Cerebellar cortex (tissue), 1 donor: ENCODE results near the gene C16orf86.
"Not testable (repeated sequence)": the region's sequence is repeated elsewhere in the genome, so short reads cannot be mapped to it uniquely, and the experiment has no call there.

Experiments
- DNase-seq: peaks from one replicate; pipeline ENCODE4 v3.0.0-alpha.2; 2015; ENCODE audit warnings: low spot score

Gene C16orf86

DNA sequence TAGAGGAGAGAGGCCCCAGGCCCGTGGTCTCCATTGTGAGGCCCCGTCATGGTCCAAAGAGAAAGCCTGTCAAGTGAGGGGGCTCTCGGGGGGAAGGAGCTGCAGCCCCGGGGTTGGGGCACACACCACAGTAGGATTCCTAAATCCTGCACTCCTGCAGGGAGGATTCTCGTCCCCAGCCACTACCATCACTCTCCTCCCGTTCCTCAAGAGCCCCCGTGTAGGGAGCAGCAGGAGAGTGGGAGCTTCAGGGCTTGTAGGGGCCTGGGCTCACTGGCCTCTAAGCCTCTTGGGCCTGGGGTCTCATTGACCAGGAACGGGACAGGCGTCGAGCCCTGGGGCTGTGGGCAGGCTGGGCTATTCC lies 821 bp downstream of the C16orf86 start:
- no peak for DNase-seq

DNA sequence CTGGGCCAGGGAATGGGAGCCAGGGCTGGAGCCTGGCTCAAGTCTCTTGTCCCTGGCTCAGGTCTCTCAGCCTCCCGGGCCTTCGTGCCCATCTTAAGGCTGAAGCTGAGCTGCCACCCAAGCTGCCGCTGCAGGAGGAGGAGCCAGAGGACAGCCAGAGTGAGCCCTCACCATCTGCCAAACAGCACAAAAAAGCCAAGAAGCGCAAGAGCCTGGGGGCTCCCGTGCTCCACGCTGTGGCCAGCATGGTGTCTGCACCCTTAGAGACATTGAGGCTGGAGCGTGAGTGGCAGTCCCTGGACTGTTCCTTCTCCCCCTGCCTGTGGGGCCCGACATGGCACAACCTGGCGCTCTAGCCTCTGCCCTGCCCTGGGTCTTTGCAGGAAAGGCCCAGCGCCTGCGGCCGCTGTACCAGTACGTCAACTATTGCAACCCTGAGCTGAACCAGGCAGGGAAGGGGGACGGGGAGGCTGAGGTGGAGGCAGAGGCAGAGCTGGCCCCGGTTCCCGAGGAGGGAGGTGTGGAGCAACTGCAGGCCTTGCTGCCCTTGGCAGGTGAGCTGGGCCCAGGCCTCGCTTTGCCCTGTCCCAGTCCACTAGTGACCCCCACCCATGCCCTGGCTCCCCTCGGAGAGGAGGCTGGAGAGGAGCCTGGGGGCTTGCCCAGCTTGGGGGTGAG lies 1.3 kb downstream of the C16orf86 start:
- peak; percentile 86 for DNase-seq

- DNase-seq: no peak
Measured at GRCh38 chr16:67668495-67669157, 2.0 kb downstream of the C16orf86 start.

DNA sequence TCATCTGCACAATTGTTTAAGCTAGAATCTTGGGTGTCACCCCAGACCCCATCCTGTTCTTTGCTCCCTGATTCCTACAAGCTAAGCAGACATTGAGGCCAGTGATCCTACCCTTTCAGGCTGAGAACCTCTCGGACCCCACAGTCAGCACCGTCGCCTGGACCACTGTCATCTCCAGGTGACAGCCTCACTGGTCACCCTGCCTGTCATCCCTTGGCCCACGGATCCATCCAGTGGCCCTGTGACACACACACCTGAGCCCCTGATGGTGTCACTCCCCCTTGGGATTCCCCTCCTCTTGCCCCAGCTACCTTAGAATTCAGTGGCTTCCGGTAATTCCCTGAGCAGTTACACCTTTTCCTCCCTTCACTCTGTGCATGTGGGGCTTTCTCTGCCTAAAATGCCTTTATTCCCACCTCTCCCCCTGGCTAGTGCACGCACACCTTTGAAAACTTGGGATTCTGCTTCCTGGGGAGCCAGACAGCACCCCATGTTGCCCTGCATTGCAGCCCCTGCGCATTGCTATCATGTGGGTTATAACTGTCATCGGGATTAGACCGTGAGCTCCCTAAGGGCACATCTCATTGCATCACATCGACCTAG lies 3.0 kb downstream of the C16orf86 start:
- DNase-seq: no peak

DNA sequence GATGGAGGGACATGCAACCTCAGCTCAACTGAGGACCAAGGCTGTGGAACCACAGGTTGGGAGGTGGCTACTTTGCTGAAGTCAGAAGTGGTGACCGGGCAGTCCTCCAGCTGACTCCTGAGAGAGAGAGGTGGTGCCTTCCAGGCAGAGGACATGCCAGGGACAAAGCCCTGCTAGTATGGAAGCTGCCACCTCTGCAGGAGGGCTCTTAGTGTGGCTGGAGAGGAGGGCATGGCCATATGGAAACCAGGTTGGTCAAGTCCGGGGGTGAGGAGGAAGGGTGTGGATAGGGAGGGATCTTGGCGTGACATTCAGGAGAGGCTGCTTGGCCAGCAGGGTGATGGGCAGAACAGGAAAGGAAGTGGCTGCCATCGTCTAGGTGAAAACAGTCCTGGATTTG lies 5.7 kb downstream of the C16orf86 start:
- DNase-seq: peak; percentile 98

DNA sequence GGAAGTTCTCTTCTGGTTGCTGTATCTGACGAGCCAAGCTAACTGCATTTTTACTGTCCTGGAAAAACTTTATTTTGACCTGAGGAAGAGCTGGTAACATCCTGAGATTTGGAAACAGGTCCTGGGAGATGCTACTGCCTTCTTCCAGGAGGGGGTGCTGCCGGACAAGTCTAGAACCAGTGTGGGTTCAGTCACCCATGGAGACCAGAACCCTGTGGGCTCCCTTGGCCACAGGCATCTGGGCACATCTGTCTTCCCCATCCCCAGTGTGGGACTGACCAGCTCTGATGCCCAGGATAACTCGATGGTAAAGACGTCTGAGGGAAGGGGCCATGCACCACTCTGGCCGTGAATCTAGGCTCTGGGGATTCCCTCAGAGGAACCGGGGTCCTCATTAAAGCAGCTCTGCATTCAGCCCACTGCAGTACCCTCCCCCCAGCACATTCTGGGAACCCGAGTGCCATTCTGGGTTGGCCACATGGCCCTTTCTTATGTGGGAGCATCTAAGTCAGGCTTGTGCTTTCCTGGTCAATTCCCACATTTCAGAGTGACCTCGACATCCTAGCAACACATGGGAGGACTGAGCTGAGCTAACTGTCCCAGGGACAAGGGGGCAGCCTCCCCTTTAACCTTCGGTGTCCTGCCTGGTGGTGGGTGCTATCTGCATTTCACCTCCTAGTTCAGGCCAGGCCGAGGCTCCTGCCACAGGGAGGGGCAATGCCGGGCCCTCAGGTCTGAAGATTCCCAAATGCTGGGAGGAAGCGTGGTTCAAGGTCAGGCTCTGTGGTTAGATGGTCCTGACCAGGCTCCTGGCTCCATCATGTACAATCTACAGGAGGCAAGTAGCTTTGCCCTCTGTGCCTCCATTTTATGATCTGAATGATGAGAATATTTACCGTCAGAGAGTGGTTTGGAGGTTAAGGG lies 6.4 kb downstream of the C16orf86 start:
- peak; percentile 89 for DNase-seq

GRCh38 chr16:67673712-67674580 lies 7.3 kb downstream of the C16orf86 start:
- DNase-seq: peak; percentile 73

GRCh38 chr16:67674851-67675578 lies 8.4 kb downstream of the C16orf86 start:
- no peak for DNase-seq

DNA sequence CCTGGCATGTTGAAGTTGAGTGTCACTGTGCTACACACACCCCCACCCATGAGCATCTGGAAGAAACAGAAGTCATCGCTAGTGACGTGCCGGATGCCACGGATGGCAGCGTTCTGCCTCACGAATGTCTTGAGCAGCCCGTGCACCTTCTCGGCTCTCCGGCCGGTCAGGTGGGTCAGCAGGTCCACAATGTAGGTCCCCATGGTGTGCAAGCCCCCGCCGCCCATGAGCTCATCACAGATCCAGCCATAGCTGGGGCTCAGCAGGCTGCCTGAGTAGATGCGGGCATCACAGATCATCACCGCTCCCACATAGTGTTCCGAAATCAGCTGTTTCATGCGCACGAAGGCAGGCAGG lies 8.9 kb downstream of the C16orf86 start:
- no peak for DNase-seq

DNA sequence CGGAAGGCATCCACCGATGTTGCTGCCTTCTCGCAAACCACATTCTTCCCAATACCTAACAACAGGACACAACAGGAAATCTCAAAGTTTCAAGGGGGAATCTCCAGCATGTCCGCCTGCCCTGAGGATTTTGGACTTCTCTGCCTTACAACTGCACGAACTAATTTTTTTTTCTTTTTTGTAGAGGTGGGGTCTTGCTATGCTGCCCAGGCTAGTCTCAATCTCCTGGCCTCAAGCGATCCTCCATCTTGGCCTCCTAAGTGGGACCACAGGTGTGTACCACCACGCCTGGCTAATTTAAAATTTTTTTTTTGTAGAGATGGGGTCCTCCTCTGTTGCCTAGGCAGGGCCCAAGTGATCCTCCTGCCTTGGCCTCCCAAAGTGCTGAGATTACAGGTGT lies 9.4 kb downstream of the C16orf86 start:
- no peak for DNase-seq

DNA sequence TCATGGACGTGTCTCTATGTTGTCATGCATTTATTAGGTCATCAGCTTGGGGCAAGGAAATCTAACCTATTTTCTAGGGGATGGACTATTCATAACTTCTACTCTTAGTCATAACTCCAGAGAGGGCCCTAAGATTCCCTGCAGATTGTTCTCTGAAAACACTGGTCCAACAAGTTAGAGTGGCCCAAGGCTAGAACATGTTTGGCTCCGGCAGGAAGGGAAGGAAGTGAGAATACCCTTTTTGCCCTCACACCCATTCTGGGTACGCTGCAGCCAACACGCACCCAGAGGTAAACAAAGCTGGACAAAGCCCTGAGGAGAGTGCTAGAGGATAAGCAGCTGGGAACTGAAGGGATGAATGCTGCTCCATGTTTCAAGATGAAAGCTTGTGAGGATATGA lies 9.9 kb downstream of the C16orf86 start:
- no peak for DNase-seq

DNA sequence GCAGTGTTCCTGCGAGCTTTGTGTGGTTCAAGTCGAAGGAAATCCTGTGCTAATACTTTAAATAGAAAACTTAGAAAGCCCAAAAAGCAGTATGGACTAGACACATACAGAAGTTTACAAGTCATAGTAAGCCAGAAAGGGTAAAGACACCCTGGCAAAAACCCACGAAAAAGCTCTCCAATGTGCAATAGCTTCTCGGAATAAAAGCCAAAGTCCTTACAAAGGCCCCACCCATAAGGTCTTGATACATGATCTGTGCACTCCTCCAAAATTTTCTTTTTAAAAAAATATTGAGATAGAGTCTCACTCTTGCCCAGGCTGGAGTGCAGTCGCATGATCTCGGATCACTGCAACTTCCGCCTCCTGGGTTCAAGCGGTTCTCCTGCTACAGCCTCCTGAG lies 10.3 kb downstream of the C16orf86 start:
- no peak for DNase-seq

GRCh38 chr16:67677712-67678111 lies 11.1 kb downstream of the C16orf86 start:
- no peak for DNase-seq

GRCh38 chr16:67678354-67679023 lies 11.9 kb downstream of the C16orf86 start:
- DNase-seq: no peak

GRCh38 chr16:67679935-67680897 lies 13.6 kb downstream of the C16orf86 start:
- DNase-seq: no peak

DNA sequence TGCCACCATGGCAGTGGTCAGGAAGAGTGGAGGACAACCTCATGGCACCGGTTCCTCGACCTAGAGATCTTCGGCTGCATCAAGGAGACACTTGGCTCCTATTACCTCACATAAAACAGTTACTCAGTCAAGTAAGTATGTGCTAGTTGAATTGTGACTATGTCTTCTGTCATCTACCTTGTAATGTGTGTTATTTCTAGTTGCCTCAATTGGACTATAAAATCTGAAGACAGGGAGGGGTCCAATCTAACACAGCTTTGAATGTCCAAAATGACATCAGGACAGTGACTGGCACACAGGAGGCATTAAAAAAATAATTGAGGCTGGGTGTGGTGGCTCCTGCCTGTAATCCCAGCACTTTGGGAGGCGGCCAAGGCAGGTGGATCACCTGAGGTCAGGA lies 17.2 kb downstream of the C16orf86 start:
- no peak for DNase-seq

DNA sequence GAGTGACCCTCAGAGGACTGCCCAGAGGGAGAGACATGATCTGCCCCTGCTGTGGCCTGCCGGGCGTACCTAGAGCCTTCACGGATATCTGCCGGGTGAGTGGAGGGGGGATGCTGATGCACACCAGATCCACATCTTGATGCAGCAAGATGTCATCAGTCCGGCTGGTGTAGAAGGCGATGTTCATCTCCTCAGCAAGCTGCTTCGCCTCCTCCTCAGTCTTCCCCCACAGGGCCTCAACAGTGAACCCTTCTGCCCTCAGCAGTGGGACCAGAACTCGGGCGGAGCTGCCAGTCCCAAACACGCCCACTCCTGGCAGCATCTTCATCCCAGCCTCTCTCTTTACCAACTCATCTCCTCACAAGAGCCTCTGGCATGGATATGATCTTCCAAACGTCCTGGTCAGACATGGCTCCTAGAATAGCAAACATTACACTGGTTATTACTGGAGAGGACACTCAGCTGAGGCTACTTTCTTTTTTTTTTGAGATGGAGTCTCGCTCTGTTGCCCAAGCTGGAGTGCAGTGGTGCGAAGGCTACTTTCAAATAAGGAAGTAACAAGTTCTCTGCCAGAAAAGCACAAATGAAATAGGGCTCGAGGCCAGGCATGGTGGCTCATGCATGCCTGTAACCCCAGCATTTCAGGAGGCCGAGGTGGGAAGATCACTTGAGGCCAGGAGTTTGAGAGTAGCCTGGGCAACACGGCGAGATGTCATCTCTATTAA lies 18.9 kb downstream of the C16orf86 start:
- no peak for DNase-seq

DNA sequence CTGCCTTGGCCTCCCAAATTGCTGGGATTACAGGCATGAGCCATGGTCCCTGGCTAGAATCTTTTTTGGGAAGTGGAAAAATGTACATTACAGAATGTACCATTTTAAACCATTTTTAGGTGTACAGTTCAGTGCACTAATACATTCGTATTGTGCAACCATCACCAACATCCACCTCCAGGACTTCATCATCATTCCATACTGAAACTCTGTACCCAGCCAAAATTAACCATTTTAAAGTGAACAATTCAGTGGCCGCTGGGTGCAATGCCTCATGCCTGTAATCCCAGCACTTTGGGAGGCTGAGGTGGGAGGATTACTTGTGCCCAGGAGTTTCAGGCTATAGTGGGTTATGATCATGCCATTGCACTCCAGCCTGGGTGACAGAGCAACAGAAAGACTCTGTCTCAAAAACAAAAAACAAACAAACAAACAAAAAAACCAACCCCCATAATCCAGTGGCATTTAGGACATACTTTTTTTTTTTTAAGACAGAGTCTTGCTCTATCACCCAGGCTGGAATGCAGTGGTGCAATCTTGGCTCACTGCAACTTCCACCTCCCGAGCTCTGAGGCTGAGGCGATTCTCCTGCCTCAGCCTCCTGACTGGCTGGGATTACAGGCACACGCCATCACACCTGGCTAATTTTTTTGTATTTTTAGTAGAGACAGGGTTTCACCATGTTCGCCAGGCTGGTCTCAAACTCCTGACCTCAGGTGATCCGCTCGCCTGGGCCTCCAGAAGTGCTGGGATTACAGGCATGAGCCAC lies 27.1 kb downstream of the C16orf86 start:
- not testable (repeated sequence) for DNase-seq
